DMS153 (cell line): Measurements from ENCODE around the gene FBXL13.
"Not testable (repeated sequence)": the region's sequence is repeated elsewhere in the genome, so short reads cannot be mapped to it uniquely, and the experiment has no call there.

Experiments
- DNase-seq: peaks from one replicate; lab custom pipeline; 2025; lab: John Stamatoyannopoulos, UW

FBXL13 gene

GRCh38 chr7:102983602-102984001 is 91.0 kb downstream of the FBXL13 start:
- no peak for DNase-seq

- DNase-seq: no peak
Observed at GRCh38 chr7:102982235-102982634, 92.4 kb downstream of the FBXL13 start.

GRCh38 chr7:102981451-102981850 is 93.1 kb downstream of the FBXL13 start:
- no peak for DNase-seq

- no peak for DNase-seq
Observed at GRCh38 chr7:102979670-102980069, 94.9 kb downstream of the FBXL13 start.

- no peak for DNase-seq
Observed at GRCh38 chr7:102978284-102978683, 96.3 kb downstream of the FBXL13 start.

GRCh38 chr7:102977586-102977985 is 97.0 kb downstream of the FBXL13 start:
- DNase-seq: not testable (repeated sequence)

- DNase-seq: no peak
Observed at GRCh38 chr7:102976493-102976892, 98.1 kb downstream of the FBXL13 start.

- DNase-seq: no peak
Observed at GRCh38 chr7:102975854-102976253, 98.7 kb downstream of the FBXL13 start.

GRCh38 chr7:102974366-102975236 is 100.0 kb downstream of the FBXL13 start:
- no peak for DNase-seq

- no peak for DNase-seq
Observed at GRCh38 chr7:102973096-102973802, 101.3 kb downstream of the FBXL13 start.

- no peak for DNase-seq
Observed at GRCh38 chr7:102967798-102968197, 106.8 kb downstream of the FBXL13 start.

GRCh38 chr7:102966465-102966864 is 108.1 kb downstream of the FBXL13 start:
- no peak for DNase-seq

GRCh38 chr7:102961993-102962392 is 112.6 kb downstream of the FBXL13 start:
- DNase-seq: not testable (repeated sequence)

- DNase-seq: not testable (repeated sequence)
Observed at GRCh38 chr7:102958004-102958403, 116.6 kb downstream of the FBXL13 start.

GRCh38 chr7:102954359-102954758 is 120.2 kb downstream of the FBXL13 start:
- DNase-seq: not testable (repeated sequence)

GRCh38 chr7:102953406-102953805 is 121.2 kb downstream of the FBXL13 start:
- DNase-seq: no peak

- DNase-seq: no peak
Observed at GRCh38 chr7:102951839-102952238, 122.8 kb downstream of the FBXL13 start.

GRCh38 chr7:102944241-102944640 is 130.4 kb downstream of the FBXL13 start:
- DNase-seq: no peak

GRCh38 chr7:102943423-102944169 is 131.0 kb downstream of the FBXL13 start:
- DNase-seq: no peak

- no peak for DNase-seq
Observed at GRCh38 chr7:102942868-102943267, 131.7 kb downstream of the FBXL13 start.

- DNase-seq: no peak
Observed at GRCh38 chr7:102942181-102942866, 132.3 kb downstream of the FBXL13 start.

- no peak for DNase-seq
Observed at GRCh38 chr7:102938679-102939078, 135.9 kb downstream of the FBXL13 start.
